ENCODE measurements around the gene CDH3. TPM values are rescaled to one million over a fixed set of nuclear protein-coding genes. Genes with fewer than 3 reads are reported as not detected.

CDH3 gene
- total and polyA plus RNA-seq, 10 of the 15 experiments (the other 5 are each of a cell fraction or from before 2014, with no cell fraction given): 0.05 to 0.44 (median 0.12) TPM; not detected in 5

DNA sequence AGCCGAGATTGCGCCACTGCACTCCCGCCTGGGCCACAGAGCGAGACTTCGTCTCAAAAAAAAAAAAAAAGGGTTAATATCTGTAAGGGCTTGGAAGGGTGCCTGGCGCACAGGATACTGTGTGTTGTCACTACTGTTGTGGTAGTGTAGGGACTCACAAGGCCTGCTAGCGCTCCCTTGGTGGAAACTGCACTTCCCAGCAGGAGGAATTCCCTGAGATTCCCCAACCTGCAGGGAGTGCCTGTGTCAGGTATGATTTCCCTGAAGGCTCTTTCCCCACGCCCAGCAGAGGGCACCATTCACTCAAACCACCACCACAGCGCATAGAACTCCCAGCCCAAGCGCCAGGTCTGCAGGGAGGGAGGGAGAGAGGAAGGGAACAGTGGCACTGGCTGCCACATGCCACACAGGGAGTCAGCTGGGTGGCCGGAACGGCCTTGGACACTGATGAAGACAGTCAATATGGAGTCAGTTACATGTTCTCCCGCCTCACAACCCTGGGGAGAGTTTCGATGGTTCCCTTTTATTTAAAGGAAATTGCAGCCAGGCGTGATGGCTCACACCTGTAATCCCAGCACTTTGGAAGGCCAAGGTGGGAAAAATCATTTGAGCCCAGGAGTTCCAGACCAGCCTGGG lies 59.2 kb downstream of the CDH3 start (continued):
- TF ChIP-seq RB1 (IDR thresholded peaks at IDR 0.05; ENCODE audit: borderline replicate concordance): peak; percentile 30; the same call in 1 of the 2 replicates
- TF ChIP-seq RELA (IDR thresholded peaks at IDR 0.05; ENCODE audit: borderline replicate concordance, partially characterized antibody): peak; percentile 14
- no peak for TF ChIP-seq ZZZ3 (IDR thresholded peaks at IDR 0.05; ENCODE audit: control insufficient read depth, insufficient read length, low read depth)
- no peak for TF ChIP-seq ATF2 (IDR thresholded peaks at IDR 0.05; ENCODE audit: low read length)

- H3K9me3 ChIP-seq (replicated peaks; ENCODE audit: control insufficient read depth, insufficient read depth, low read length): no peaks in the 10 kb centered on the region
- WGBS (ENCODE audit: insufficient coverage, insufficient replicate concordance, low lambda C conversion rate, missing lambda C conversion rate): 68% methylated on average over 27 of the region's 27 CpGs
- in situ Hi-C loops (cut with MboI) (loop anchor here (5.0 kb wide), 1 partner anchor 95 kb away; no protein-coding TSS in a partner anchor), intact Hi-C loops (cut with micrococcal nuclease; ENCODE audit: unreplicated experiment) (no loop called here)
- no peak overlapping the region for H3K4me3 ChIP-seq
- no peaks in the 10 kb centered on the region for H3K36me3 ChIP-seq (ENCODE audit: control insufficient read depth in 2 of 2, insufficient read depth in 2 of 2, low read length in 1 of 2)
- SMC1A ChIA-PET (ENCODE audit: uncharacterized antibody, unreplicated experiment): interaction anchor here (1.5 to 2.6 kb wide), 4 partner anchors 13 to 93 kb away, joined by 3 to 16 read pairs (median 8); no protein-coding TSS in a partner anchor
- no peak overlapping the region for H3K9ac ChIP-seq (ENCODE audit: control insufficient read depth, insufficient read depth, low read length)
- CTCF ChIA-PET: interaction anchor here (0.6 to 2.8 kb wide), 7 partner anchors 11 to 267 kb away, joined by 3 to 17 read pairs (median 5); no protein-coding TSS in a partner anchor
- H3K4me2 ChIP-seq (ENCODE audit: control insufficient read depth, insufficient read depth): no peak overlapping the region
- DNase-seq (ENCODE audit: low read depth, low spot score): no peak
- no peaks in the 10 kb centered on the region for H4K20me1 ChIP-seq (ENCODE audit: control insufficient read depth, insufficient read depth)
- H2AFZ ChIP-seq (ENCODE audit: control insufficient read depth, low read depth, low read length): no peak overlapping the region
- H3K27me3 ChIP-seq (replicated peaks in 1 of 2; ENCODE audit: control insufficient read depth in 2 of 2, insufficient read depth in 2 of 2, low read length in 1 of 2): no peaks in the 10 kb centered on the region
- RAD21 ChIA-PET (ENCODE audit: unreplicated experiment): interaction anchor here (1.0 to 2.5 kb wide), 4 partner anchors 50 to 93 kb away, joined by 3 to 18 read pairs (median 6); no protein-coding TSS in a partner anchor
- peaks cover 10% of the 10 kb centered on the region for H3K4me1 ChIP-seq (ENCODE audit: control insufficient read depth, insufficient read depth, low read length)
- H3K79me2 ChIP-seq (ENCODE audit: control insufficient read depth, insufficient read depth, low read length): no peaks in the 10 kb centered on the region
- no peak for ATAC-seq
- POLR2A ChIA-PET: interaction anchor here (1.0 kb wide), 1 partner anchor 8 kb away, joined by 4 read pairs; no protein-coding TSS in a partner anchor
- no peak overlapping the region for H3K27ac ChIP-seq (ENCODE audit: control insufficient read depth, insufficient read depth)
- FAIRE-seq: no peak
- no TSS peak for BruUV-seq (replicated peaks)
- TF ChIP-seq, protein P1, sequence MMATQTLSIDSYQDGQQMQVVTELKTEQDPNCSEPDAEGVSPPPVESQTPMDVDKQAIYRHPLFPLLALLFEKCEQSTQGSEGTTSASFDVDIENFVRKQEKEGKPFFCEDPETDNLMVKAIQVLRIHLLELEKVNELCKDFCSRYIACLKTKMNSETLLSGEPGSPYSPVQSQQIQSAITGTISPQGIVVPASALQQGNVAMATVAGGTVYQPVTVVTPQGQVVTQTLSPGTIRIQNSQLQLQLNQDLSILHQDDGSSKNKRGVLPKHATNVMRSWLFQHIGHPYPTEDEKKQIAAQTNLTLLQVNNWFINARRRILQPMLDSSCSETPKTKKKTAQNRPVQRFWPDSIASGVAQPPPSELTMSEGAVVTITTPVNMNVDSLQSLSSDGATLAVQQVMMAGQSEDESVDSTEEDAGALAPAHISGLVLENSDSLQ (IDR thresholded peaks at IDR 0.05): no peak
- TF ChIP-seq RELA (IDR thresholded peaks at IDR 0.05; ENCODE audit: borderline replicate concordance, partially characterized antibody) (no peak), GATAD2B (conservative IDR thresholded peaks at IDR 0.05; ENCODE audit: low read depth) (no peak), HDGF (IDR thresholded peaks at IDR 0.05) (no peak), PBX3 (IDR thresholded peaks at IDR 0.05; ENCODE audit: insufficient replicate concordance, low read depth, low read length) (no peak), PML (IDR thresholded peaks at IDR 0.05; ENCODE audit: low read length) (no peak), CEBPZ (IDR thresholded peaks at IDR 0.05; ENCODE audit: low read depth, low read length) (no peak)
- TF ChIP-seq, protein P2, sequence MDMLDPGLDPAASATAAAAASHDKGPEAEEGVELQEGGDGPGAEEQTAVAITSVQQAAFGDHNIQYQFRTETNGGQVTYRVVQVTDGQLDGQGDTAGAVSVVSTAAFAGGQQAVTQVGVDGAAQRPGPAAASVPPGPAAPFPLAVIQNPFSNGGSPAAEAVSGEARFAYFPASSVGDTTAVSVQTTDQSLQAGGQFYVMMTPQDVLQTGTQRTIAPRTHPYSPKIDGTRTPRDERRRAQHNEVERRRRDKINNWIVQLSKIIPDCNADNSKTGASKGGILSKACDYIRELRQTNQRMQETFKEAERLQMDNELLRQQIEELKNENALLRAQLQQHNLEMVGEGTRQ (IDR thresholded peaks at IDR 0.05; ENCODE audit: borderline replicate concordance, low read depth, low read length): no peak
Measured at GRCh38 chr16:68707340-68708152, 62.4 kb downstream of the CDH3 start.
